ENCODE data around the gene MTREX. TPM values are rescaled to one million over a fixed set of nuclear protein-coding genes. Genes with fewer than 3 reads are reported as not detected.

Gene MTREX
- total and polyA plus RNA-seq, 2 of the 8 experiments (the other 6 are each of a cell fraction or from before 2014, with no cell fraction given), result 16.0 to 130 TPM

DNA sequence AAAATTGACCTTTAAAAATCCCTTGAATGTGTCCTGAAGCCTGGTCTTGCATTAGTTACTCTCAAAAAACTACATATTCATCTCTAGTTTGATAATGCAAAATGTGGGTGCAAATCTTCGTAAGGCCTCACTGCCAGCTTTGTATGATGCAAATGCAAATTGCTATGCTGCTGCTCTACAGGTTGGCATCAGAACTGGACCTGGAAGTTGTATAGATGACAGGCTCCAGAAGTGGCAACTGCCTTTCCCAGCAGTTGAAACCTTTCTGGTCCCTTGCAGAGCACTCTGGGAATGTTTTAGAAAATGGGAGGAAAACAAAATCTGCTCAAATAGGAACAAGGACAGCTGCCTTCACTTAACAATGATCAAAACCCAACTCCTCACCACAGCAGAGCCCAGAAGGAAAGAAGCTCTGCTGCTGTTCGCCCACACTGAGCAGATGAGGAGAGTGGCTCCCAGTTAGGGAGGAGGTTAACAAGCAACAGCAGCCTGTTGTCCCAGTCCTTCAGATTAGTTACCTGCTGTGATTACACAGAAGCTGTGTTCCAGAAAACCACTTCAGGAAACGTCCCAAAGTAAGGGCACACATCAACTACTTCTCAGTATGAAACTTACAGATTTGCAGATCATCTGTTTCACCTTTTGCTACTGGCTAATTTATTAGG is 133.4 kb downstream of the MTREX start:
- H3K23ac ChIP-seq (ENCODE audit: insufficient read length), result no peak overlapping the region
- no peak overlapping the region for H2BK15ac ChIP-seq (ENCODE audit: low read length)
- no peak for DNase-seq (ENCODE audit: low read depth in 1 of 2, low spot score in 2 of 2)
- H3K36me3 ChIP-seq (ENCODE audit: control insufficient read depth in 2 of 4, insufficient read depth in 4 of 4, low read length in 3 of 4), result peaks cover 0 to 51% (median 12%) of the 10 kb centered on the region in 4 experiments; a peak in 4 of 8 replicates
- no peak overlapping the region for H3K18ac ChIP-seq (ENCODE audit: extremely low read depth, low read length)
- H4K20me1 ChIP-seq (replicated peaks in 1 of 2; ENCODE audit: control insufficient read depth in 1 of 2, insufficient read depth in 2 of 2, low read length in 2 of 2), result no peaks in the 10 kb centered on the region
- no peak overlapping the region for H4K8ac ChIP-seq (ENCODE audit: extremely low read depth, insufficient read depth, low read length)
- no peak overlapping the region for H3K14ac ChIP-seq (ENCODE audit: insufficient read length)
- H3K27me3 ChIP-seq (replicated peaks in 1 of 4; ENCODE audit: control insufficient read depth in 3 of 4, extremely low read depth in 1 of 4, insufficient read depth in 3 of 4, low read length in 3 of 4), result no peaks in the 10 kb centered on the region
- no peak overlapping the region for H2BK120ac ChIP-seq (replicated peaks; ENCODE audit: low read depth, low read length)
- H3K79me2 ChIP-seq (ENCODE audit: control insufficient read depth in 1 of 2, insufficient read depth in 2 of 2, low read length in 2 of 2), result peaks cover 0 to 27% of the 10 kb centered on the region in 2 experiments; a peak in 3 of 4 replicates
- H2AFZ ChIP-seq (ENCODE audit: low read length), result no peak overlapping the region
- peak; percentile 66 for FAIRE-seq
- no peak overlapping the region for H4K5ac ChIP-seq (ENCODE audit: insufficient read length, low read depth, low read length)
- ChIA-PET CTCF (ENCODE audit: partially characterized antibody) (interaction anchor here (0.8 to 1.2 kb wide), 2 partner anchors 75 to 244 kb away, joined by 3 read pairs; no protein-coding TSS in a partner anchor), POLR2A (ENCODE audit: partially characterized antibody) (interaction anchor here (0.5 to 1.8 kb wide), 3 partner anchors 9 to 102 kb away, joined by 3 to 4 read pairs (median 4); no protein-coding TSS in a partner anchor)
- H3K4me3 ChIP-seq (ENCODE audit: extremely low read depth in 1 of 4, insufficient read depth in 2 of 4, low read depth in 3 of 4, low read length in 4 of 4), result no peak overlapping the region
- H3K9me3 ChIP-seq (ENCODE audit: insufficient read depth in 2 of 2, low read depth in 1 of 2, low read length in 1 of 2), result peaks cover 2 to 7% of the 10 kb centered on the region in 2 experiments; a peak in 2 of 4 replicates
- H2AK5ac ChIP-seq (ENCODE audit: low read depth, low read length), result no peak overlapping the region
- no peak overlapping the region for H3K9ac ChIP-seq (replicated peaks in 1 of 4; ENCODE audit: extremely low read depth in 1 of 4, low read depth in 3 of 4, low read length in 3 of 4)
- H3K56ac ChIP-seq (replicated peaks; ENCODE audit: insufficient read length, low read depth, low read length), result no peak overlapping the region
- H3K27ac ChIP-seq (ENCODE audit: low read depth, low read length), result no peak overlapping the region
- no peak overlapping the region for H2BK5ac ChIP-seq (ENCODE audit: low read depth, low read length)
- no peak overlapping the region for H2BK12ac ChIP-seq (ENCODE audit: low read depth, low read length)
- peaks cover 5 to 19% (median 11%) of the 10 kb centered on the region in 4 experiments; a peak in 6 of 7 replicates for H3K4me1 ChIP-seq (replicated peaks in 1 of 4; ENCODE audit: control insufficient read depth in 3 of 4, insufficient read depth in 4 of 4, low read length in 3 of 4)
- no peak overlapping the region for H4K91ac ChIP-seq (replicated peaks; ENCODE audit: insufficient read length, low read length)
- peak overlapping the region in 1 of 2 experiments; percentile 25; a peak in 1 of 4 replicates for H3K4me2 ChIP-seq (ENCODE audit: insufficient read depth in 1 of 2, low read depth in 2 of 2, low read length in 2 of 2)
- no peak overlapping the region for H3K4ac ChIP-seq (replicated peaks; ENCODE audit: insufficient read length, low read depth, low read length)
- WGBS, 2 experiments (ENCODE audit: extremely low coverage in 1 of 2, insufficient coverage in 1 of 2, insufficient read length in 1 of 2, insufficient replicate concordance in 2 of 2, low coverage in 1 of 2, low lambda C conversion rate in 2 of 2, missing lambda C conversion rate in 1 of 2), result 75% methylated on average over 3 of the region's 3 CpGs; no CpG with 5 or more reads in 1 of the 2 experiments
- no peak overlapping the region for H2BK20ac ChIP-seq (ENCODE audit: low read length)
- no peaks in the 10 kb centered on the region for H3K23me2 ChIP-seq (ENCODE audit: low read depth, low read length)
- no peaks in the 10 kb centered on the region for H3K79me1 ChIP-seq (ENCODE audit: low read depth, low read length)
- TF ChIP-seq KDM4A (IDR thresholded peaks at IDR 0.05; ENCODE audit: low read depth, low read length, severe bottlenecking) (no peak), CTBP2 (IDR thresholded peaks at IDR 0.05; ENCODE audit: borderline replicate concordance, insufficient read depth, insufficient read length, low read length) (no peak), ASH2L (IDR thresholded peaks at IDR 0.05; ENCODE audit: low read length) (no peak), EZH2 (IDR thresholded peaks at IDR 0.05; ENCODE audit: low read depth, low read length, severe bottlenecking) (no peak), SIRT6 (IDR thresholded peaks at IDR 0.05; ENCODE audit: low read length) (no peak), TAF7 (optimal IDR thresholded peaks at IDR 0.05; ENCODE audit: borderline replicate concordance, low read depth, low read length) (no peak)
- TF ChIP-seq, protein P1, sequence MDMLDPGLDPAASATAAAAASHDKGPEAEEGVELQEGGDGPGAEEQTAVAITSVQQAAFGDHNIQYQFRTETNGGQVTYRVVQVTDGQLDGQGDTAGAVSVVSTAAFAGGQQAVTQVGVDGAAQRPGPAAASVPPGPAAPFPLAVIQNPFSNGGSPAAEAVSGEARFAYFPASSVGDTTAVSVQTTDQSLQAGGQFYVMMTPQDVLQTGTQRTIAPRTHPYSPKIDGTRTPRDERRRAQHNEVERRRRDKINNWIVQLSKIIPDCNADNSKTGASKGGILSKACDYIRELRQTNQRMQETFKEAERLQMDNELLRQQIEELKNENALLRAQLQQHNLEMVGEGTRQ (IDR thresholded peaks at IDR 0.05; ENCODE audit: low read length), result no peak
- TF ChIP-seq, protein P2, sequence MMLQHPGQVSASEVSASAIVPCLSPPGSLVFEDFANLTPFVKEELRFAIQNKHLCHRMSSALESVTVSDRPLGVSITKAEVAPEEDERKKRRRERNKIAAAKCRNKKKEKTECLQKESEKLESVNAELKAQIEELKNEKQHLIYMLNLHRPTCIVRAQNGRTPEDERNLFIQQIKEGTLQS (IDR thresholded peaks at IDR 0.05; ENCODE audit: insufficient read depth, low read depth, low read length), result no peak
- TF ChIP-seq, protein P3, sequence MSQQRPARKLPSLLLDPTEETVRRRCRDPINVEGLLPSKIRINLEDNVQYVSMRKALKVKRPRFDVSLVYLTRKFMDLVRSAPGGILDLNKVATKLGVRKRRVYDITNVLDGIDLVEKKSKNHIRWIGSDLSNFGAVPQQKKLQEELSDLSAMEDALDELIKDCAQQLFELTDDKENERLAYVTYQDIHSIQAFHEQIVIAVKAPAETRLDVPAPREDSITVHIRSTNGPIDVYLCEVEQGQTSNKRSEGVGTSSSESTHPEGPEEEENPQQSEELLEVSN (IDR thresholded peaks at IDR 0.05), result no peak
